ENCODE data around the gene SLC6A6.

The SLC6A6 gene

GRCh38 chr3:14490255-14490654 lies 87.8 kb downstream of the SLC6A6 start:
- no peak for DNase-seq

DNA sequence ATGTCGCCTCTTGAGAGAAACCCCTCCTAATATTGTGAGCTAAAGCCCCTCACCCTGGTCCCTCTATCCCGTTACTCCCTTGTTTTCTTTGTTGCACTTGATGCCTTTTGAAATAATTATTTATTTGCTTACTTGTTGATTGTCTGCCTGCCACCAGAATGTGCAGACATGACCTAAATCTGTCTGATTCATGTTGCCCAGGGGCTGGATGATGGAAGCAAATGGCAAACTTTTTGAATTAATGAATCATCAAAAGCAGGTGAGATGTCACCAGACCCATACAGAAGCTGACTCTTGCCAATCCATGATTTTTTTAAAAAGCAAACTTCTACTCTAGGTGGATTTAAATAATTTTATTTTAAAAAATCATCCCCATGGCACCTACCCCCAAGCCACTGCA lies 88.4 kb downstream of the SLC6A6 start:
- DNase-seq = no peak

GRCh38 chr3:14491396-14492190 lies 89.2 kb downstream of the SLC6A6 start:
- no peak for DNase-seq

GRCh38 chr3:14492948-14493881 lies 90.8 kb downstream of the SLC6A6 start:
- DNase-seq = no peak

DNA sequence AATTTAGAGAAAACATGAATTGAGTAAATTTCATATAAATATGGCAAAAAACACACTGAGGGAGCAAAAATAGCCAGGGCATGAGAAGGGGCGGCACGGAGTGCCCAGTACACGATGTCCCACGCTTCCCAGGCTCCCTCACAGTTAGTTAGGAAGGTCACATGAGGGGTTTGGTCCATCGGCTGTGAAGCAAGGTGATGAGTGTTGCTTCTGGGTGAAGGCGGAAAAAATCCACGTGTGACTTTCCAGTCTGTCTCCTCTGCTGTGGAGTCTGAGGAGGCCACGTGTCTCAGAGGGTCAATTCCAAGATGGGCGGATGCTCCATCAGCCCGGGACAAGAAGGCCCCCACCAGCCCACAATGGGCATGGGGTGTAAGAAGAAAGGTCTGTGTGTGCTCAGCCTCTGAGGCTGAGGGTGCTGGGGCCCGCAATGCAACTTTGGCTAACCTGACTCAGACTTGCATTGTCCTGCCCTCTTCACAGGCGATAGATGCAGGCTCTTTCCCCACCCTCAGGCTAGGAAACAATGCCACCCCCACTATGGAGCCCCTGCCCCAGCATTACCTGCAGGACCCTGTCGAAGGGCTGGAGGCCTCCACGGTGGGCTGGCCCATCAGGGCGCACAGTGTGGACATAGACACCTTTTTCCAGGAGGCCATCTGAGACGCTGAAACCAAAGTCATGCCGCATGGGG lies 92.0 kb downstream of the SLC6A6 start:
- no peak for DNase-seq

DNA sequence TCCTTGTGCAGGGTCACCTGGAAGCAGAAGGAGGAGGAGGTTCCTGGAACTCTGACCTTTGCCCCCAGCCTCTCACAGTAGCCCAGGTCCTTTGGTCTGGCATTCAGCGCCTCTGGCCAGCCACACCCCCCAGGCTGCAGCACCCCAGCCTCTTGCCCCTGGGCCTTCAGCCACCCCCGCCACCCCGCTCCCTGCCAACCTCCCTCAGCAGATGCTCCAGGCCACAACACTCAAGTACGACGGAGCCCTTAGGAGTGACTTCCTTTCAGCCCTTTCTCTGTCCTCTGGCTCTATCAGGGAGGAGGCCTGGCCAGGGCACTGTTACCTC lies 92.5 kb downstream of the SLC6A6 start:
- DNase-seq = no peak

DNA sequence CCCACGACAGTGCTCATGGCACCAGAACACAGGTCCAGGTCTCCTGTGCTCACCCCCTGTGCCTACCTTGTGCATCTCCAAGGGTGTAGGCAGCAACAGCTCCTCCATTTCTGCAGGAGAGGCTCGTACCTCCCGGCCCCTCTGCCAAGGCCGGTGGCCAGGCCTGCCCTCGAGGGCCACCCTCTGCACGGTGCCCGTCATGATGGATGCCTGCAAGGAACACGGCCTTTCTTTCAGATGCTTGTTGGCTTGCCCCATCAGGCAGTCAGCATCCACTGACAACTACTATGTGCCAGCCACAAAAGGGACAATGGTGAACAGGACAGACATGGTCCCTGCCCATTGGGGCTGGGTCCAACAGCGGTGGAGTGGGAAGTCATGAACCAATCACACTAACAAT lies 93.9 kb downstream of the SLC6A6 start:
- no peak for DNase-seq

DNA sequence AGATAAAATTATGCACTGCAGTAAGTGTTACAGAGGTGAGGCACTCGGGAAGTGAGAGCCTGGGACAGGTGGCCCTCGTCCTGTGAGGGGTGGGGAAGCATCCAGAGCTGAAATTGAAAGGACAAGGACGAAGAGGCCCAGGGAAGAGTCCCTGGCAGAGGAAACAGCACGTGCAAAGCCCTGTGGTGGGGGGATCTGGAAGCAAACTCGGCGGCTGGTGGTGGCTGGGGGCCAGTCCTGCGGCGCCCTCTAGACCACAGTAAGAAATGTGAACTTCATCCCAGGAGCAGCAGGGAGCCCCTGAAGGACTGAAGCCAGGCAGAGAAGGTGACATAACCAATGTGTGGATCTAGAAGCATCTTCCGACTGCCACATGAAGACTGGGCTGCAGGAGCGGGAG lies 94.9 kb downstream of the SLC6A6 start:
- no peak for DNase-seq

GRCh38 chr3:14502472-14502871 lies 100.1 kb downstream of the SLC6A6 start:
- DNase-seq = no peak

DNA sequence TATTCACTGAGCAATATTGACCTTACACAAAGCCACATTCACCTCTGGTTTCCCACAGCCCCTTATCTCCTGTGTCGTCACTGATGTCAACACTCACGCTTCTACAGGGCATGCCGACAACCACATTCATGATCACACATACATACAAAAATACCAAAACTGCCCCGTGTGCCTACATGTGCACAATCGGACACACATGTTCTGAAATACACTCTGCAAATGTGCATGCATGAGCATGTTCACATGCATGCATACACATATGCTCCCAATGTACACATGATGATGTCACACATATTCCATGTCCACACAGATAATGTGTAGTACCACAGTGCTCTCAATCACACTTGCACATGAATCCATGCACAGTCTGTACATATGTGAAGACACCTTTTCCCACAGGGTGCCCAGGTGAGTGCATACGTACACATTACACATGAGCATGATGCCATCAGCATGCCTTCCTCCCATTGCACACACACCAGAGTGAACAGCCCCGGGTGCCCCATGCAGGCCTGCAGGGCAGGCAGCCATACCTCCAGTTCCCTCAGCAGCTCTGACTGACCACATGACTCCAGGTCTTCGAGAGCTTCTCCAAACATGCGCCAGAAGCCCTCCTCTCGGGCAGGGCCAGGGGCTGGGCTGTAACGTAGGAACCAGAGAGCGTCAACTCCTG lies 100.8 kb downstream of the SLC6A6 start:
- DNase-seq = no peak

- DNase-seq = no peak
Observed at GRCh38 chr3:14503706-14504065, 101.3 kb downstream of the SLC6A6 start.

DNA sequence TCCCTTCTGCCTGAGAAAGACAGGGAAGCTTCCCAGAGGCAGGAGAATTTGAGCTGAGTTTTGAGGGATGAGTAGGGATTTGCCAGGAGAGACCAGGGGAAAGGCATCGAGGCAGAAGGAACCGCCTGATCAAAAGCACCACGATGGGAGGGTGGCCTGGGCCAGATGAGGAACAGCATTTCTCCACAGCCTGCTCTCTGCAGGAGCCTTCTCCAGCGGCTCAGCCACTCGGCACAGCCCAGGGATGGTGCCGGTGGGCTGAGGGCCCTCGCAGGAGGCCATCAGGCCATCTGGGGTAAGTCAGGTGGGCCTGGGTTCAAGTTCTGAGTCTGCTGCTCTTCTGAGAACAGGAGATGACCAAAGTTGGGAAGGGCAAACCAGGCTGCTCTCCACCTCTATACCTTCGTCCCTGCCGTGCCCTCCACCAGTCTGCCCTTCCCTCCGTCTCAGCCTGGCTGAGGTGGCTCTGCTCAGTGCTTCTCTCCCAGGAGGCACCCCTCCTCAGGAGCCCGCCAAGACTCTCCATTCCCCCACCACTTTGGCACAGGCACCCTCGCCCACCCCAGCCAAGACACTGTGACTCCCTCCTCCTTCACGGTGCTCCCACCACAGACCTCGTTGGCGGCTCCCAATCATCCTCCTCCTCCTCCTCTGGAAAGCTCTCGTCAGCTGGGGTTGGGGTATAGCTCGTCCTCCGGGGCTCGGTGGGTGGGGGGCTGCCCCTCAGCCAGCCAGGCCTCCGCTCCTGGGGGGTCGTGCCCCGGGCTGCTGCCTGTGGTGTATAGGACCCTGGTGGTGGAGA lies 102.8 kb downstream of the SLC6A6 start:
- no peak for DNase-seq

- DNase-seq = no peak
Observed at GRCh38 chr3:14505803-14506500, 103.5 kb downstream of the SLC6A6 start.

DNA sequence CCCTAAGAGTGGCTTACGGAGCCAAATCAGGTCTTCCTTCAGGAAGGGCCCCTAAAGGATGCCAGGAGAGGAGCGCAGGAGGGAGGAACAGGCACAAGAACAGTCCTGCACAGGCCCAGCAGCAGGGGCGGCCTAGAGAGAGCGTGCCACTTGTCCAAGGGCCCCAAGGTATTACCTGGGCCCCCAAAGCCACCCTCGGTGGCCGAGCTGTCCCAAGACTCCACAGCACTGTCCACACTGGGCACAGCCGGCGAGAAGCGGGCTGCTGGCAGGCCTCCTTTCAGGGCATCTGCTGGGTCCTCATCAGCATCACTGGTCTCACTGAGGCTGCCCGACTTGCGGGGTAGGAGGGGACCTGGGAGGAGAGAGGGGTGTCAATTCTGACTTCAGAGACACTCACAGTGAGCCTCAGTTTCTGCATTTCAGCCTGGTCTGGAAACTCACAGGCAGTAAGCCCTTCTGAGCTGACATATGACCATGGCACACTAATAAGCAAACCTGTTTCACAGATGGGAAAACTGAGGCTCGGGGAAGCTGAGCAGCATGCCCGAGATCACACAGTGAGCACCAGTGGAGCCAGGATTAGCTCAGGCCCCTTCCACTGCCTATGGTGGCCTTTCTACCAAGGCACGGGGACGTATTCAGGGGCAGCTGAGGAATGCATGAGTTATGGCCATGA lies 104.4 kb downstream of the SLC6A6 start:
- DNase-seq = no peak

GRCh38 chr3:14507305-14507741 lies 104.9 kb downstream of the SLC6A6 start:
- no peak for DNase-seq

GRCh38 chr3:14507757-14508504 lies 105.5 kb downstream of the SLC6A6 start:
- DNase-seq = no peak

DNA sequence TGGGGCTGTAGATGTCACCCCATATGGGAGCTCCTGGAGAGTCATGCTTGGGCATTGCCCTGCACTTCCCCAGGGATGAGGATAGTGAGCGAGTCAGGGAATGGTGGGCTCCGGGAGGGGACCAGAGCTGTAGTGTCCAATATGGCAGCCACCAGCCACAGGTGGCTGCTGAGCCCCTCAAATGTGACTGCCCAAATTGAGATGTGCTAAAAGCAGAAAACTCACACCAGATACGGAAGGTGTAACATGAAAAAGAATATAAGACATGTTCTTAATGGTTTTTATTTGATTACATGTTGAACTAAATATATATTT lies 106.1 kb downstream of the SLC6A6 start:
- no peak for DNase-seq

DNA sequence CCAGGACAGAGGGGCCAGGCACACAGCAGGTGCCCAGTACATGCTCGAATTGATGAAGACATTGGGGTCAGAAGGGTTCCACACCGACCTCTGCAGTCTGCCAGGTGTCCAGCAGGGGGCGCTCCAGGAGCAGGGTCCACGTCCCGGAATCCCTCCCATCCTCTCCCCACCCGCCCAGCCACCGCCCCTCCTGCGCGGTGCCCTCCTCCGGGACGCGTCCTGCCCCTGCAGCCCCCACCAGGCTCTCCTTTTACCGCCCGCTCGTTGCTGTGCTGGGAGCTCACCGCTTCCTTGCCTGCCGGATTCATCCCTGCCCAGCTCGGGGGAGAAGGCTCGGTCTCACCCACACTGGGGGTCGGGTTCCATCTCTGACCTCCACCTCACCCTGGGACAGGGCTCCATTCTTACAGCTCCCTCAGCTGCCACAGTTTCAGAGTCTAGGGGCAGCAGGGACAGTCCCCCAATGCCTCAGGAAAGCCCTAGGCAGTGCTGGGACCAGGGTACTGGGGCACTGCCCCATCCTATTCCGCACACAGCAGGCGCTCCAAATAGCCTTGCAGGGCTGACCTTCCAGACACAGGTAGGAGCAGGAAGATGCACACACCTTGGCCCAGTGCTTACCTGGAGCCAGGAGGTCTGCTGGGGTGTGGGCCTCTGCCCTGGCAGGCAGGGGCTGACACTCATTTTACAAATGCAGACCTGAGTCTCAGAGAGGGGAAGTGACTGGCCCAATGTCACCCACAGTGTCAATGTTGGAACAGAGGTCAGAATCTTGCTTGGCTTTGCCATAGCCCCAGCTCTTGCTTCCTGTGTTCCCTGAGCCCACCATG lies 106.8 kb downstream of the SLC6A6 start:
- DNase-seq = peak; percentile 48 to 77

GRCh38 chr3:14509796-14510100 lies 107.3 kb downstream of the SLC6A6 start:
- no peak for DNase-seq
